NCI-H748 treated with DMSO at 0.1 percent for 48 hours (cell line): Measurements from ENCODE around the gene PRKCE.

Source experiments
- DNase-seq: peaks from one replicate; lab custom pipeline; 2025; lab: John Stamatoyannopoulos, UW

The PRKCE gene

DNA sequence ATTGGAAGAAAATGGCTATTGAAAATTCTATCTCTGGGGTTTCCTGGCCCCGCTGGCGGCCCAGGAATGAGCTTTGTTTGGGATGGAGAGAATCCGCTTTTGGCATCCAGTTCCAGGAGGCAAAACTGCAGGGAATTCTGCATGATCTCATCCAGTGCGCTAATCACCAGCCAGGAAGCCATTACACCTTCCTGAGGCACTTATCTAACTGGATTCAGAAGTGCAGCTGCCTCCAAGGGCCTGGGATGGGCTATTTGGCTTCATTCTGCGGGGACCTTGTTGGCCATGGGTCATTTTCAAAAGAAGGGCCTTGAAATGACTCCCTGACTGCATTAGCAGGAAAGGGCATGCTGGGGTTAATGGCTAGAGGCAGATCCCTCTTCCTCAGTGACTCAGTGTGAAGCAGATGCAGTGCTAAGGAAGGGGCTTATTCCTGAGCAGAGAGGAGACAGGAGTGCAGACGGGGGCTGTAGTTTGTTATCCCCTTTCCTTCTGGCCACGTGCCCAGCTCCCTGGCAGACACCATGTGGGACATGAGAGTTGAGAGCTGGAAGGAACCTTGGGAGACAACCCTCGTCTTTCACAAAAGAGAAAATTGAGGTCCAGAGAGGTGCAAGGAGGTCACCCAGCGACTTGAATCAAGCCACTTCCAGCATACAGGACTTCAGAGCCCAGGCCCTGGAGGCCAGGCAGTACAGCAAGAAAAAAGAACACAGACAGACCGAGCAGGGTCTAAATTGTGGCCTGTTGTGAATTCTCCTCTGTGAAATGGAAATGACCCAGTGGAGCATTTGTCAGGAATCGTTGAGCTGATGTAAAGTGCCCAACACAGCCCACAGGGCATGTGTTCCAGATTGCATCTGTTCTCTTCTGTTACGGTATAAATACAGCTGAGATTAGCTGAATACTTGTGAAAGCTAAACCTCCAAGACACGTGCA is 161.8 kb downstream of the PRKCE start:
- DNase-seq = no peak

DNA sequence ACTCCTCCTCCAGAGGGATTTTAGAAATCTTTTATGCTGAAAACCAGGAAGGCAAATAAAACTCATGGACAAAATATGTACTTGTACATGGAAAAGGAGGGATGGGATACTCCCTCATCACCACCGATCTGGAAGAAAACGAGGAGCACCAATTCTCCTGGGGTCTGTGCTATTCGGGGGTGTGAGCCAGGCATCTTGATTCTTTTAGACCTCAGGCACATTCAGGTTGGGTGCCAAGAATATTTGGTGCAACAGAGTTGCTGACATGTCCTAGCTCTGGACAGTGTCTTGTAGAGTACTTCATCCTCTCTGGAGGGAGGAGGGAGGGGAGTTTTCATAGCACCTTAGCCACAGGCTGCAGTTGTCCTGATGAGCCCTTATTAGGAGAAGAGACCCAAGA is 163.0 kb downstream of the PRKCE start:
- DNase-seq = no peak

DNA sequence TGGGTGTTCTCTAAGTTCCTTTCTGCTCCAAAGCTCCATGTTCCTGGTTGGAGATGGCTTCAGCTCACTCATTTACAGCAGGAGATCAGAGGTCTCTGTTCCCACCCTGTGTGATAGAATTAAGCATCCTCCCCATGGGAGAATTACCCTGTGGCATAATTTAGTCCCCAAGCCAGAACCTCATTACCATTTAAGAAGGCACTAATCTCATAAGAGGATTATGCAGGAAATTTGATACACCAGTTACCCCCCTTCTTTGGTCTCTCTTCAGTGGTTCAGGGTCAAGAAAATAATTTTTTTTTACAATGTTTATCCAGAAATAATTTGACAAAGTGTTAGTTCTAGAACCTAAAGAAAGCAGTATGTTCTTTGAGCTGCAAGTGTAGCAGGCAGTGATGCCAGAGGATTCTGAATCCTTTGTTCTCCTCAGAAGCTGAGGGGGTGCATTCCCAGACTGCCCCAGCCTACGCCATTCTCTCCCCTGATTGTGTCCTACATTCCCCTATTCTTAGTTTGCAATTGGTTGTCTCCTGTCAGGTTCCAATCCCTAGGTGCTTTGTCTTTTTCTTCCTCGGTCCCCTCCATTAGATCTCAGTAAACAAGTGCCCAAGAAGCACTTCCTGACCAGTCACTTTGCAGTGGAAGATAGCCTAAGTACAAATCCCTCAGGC is 163.6 kb downstream of the PRKCE start:
- peak; percentile 5 for DNase-seq

DNA sequence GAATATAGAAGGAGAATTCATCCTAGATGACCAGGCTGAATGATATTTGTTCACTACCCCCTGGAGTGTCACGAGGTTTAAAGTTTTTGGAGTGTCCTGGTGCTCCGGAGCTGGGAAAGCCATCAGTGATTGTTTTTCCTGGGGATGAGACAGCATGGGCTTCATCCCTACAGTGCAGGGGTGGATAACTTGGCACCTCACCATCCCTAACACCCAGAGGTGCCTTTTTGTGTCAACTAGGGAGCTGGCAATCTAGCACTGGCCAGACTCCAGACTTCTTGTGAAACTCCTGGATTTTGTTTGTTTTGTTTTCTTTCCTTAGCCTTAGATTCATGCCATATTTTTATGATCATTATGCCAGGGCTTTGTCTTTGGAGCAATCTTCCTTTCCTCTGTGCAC is 164.8 kb downstream of the PRKCE start:
- DNase-seq = no peak

DNA sequence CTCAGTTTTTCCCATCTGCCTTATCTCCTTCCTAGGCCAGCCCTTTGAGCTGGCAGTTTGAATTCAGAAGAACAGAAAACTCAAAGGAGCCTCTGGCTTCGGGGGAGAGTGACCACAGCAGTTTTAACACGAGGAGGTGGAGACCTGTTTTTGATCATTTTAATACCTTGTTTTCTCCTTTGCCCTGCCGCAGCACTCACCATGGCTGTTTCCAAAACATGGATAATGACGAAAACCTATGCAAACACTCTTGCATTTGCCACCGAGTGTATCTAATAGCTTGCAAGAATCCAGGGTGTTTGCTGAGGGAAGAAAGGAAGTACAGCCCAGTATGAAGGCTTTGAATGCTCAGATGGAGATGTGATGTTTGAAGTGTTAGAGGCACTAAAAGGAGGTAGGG is 167.1 kb downstream of the PRKCE start:
- no peak for DNase-seq

DNA sequence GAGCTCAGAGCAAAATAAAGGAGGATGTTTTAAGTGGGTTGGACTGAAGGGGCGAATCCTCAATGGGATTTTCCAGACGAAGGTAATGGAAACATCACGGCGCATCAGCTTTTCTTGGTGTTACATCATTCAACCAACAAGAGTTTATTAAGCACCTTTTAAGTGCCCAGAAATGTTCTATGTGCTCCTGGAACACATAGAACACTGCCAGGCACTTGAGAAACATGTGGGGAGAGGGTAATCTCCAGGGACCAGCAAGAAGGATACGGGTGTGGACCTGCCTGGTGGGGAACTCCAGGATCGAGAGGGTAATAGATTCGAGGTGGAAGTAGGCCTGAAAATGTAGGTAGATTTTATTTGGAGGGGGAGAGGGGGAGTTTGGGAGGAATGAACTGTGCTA is 168.6 kb downstream of the PRKCE start:
- no peak for DNase-seq

DNA sequence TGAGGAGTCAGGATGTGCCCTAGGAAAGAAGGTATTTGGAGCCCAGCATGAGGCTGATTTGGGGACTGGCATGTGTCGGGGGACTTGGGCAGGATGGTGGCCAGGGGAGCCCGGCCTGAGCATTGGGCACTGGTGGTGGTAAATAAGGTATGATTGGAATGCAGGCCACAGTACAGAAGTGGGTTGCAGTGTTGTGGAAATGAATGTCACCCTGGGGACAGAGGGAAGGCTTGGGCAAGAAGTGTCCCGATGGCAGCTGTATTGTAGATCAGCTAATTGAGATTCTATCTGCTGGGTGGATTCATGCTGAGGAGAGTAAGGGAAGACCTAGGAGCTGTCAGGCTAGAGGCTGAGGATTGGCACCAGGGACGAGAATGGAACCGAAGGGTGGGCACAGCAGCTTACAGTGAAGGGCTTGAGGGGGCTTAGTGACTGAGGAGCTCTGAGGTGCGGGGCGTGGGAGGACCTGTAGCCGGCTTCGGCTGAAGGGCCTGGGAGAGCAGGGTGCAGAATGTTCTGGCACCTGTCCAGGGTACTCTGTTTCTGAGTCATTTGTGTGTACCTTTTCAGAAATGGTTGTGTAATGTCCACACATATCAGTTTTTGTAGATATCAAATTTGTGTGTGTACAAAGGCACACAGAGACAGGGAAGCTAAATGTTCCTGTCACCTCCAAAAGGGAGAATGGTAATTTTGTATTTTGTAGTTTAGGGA is 170.2 kb downstream of the PRKCE start:
- DNase-seq = peak; percentile 35

DNA sequence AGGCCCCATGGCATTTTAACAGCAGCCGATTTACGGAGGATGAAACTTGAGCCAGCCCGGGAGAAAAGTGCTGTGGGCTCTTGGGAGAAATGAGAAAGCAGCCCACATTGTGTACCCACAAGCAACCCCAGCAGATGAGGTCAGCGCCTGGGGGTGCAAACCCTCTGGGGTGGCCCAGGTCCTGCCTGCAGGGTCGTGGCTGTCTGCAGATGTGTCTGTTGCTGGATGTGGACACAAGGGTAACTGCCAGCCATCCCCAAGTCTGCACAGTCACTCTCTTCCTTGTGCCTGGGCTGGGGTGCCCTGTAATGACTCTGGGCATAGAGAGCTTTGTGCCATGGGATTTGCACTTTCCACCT is 170.8 kb downstream of the PRKCE start:
- no peak for DNase-seq

DNA sequence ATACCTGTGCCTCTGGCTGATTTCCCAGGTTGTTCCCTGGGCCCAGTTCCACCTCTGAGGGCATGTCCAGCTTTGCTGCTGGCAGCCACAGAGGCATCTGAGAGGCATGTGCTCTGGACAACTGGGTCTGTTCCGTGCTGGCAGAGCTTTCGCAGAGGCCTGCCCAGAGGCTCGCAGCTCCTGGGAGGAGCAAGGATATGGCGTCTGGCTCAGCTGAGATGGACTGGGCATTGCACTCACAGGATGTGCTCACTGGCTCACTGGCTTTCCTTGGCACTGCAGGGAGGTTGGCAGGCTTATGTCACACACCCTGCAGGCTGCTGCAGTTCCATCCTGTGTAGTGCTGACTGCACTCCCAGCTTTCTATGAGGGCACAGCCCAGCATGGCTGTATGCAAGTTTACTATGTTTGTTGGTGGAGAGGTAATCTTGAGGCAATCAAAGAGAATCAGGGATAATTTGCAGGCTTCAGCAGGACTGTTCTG is 172.3 kb downstream of the PRKCE start:
- peak; percentile 75 for DNase-seq

DNA sequence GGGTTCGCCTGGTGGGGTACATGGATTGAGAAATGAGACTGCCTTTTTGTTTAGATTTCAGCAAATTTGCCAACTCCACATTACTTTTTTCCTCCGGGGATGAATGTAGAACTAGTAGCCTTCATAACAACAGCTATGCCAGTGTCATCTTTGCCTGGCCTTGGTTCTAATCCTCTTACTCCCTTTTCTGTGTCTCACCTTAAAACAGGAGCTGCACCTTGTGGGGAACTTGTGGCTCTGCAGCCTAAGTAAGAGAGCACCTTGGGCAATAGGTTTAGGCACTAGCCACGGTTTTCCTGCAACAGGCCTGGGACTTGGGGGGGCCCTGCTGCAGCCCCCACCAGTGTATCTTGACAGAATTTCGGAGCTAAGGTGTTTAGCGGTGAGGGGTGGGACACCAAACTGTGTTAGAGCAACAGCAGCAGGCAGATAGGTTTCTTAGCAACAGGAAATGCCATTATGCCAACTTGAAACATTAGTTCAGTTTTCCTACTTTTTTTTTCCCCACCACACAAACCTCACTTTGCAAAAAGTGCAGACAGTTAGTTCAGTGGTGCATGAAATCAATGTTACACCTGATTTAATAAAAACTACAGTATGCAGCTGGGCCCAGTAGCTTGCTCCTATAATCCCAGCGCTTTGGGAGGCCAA is 173.7 kb downstream of the PRKCE start:
- no peak for DNase-seq

DNA sequence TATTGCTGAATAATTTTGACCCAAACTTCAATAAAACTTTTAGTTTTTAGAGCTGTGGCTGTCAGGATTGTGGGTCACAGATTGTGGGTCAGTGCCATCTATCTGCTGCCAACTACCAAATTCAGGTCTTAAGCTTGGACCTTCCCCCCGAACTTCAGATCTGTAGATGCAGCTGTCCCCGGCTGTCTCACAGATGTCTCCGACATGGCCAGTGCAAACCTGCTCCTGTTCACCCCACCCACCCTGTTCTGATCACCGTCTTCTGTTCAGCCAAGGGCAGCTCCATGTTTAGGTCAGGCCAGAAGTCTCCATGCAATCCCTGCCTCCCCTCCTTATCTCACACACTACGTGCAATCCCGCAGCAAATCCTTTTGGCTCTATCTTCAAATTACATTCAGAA is 175.0 kb downstream of the PRKCE start:
- no peak for DNase-seq

DNA sequence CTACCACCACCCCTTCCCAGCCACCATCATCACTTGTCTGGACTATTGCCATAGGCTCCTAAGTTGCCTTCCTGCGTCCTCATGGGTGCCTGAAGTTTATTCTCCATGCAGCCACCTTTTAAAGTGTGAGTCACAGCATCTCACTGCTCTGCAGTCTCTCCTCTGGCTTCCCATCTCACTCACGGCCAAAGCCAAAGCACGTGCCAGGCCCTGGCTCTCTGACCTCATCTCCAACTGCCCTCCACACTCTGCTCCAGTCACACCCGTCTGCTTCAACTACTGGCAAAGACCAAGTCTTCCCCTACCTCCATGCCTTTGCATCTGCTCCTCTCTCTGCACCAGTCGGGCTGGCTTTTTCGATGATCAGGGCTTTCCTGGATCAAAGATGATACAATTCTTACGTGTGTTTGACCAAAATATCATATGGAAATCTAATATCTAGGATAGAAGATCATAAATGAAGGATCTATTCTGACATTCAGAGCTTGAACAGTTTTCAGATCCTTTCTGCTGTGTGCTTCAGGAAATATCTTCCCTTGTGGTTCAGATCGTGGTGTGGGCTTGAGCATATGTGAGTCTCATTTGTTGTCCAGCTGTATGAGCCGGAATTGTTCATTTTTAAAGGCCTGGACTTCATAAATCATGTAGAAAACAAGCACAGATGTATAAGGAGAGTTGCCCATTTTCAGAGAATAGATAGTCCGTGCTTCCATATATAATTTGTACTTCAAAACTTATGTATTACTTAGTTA is 175.6 kb downstream of the PRKCE start:
- DNase-seq = no peak

DNA sequence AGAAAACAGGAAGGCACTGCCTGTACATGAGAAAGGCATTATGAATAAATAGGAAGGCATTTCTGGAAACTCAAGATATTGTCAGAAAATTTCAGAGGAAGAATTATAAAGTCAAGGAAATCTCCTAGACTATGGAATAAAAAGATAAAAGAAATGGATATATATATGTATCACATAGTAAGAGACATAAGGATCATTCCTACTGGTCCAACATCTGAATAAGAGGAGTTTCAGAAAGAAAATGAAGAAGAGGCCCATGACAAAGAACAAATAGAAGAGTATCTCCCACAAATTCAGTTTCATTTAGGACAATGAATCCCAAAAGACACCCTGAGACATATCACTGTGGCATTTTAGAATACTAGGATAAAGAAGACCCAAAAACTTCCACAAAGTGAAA is 178.8 kb downstream of the PRKCE start:
- DNase-seq = no peak

DNA sequence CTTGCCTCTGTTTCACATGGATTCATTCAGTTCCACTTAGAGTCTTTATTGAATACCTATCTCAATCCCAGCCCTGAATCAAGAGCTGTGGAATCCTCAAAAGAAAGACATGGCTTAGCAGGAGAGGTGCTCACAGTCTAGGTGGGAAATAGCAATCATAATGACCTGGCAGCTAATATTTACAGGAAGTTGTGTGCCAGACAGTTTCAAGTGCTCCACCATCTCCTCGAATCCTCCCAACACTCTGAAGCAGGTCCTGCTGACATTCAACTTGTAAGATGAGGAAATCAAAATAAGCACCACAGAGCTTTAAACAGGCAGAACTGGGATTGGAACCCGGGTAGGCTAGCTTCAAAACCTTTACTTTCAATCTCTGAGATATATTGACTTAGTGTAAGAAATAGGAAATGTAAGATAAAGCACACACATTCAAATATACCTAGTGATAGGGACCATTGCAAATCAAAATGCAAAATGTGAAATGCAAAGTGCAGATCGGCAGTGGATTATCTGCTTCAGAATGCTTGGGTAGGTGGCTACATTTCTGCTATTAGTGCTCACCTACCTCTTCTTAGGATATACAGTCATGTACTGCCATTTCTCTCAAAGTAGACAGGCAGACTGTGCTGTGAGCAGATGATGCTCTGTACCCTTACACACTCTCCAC is 182.0 kb downstream of the PRKCE start:
- no peak for DNase-seq

DNA sequence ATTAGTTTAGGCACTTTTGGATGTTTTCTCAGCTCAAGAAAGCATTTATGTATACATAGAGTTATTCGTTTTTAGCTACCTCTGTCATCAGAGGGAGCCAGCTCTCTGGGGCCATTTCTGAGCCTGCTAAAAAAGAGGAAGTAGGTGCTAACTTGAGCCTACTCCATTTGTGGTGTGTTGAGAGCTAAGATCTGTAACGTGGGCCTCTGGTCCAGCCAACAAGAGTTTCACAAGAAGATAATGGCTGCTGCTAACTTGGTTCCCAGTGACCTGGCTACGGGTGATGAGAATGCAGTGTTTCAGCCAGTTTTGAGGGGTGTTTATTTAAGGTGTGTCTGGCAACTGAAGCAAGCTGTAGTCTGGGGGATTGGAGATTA is 182.5 kb downstream of the PRKCE start:
- no peak for DNase-seq

DNA sequence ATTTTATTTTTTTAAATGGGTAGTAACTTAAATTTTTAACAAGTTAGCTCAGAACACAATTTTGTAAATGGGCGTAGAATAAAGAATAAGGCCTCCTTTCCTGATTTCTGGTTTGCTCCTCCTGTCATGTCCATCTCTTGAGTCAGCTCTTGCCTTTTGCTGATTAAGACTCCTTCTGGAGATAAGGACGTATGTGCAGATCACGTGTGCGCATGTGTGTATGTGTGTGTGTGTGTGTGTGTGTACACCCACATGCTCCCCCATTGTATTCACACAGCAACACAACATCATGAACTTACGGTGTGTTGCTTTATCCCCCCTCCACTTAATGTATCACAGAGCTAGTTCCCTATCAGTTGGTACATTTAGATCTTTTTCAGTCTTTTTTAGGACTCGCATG is 182.9 kb downstream of the PRKCE start:
- DNase-seq = no peak

DNA sequence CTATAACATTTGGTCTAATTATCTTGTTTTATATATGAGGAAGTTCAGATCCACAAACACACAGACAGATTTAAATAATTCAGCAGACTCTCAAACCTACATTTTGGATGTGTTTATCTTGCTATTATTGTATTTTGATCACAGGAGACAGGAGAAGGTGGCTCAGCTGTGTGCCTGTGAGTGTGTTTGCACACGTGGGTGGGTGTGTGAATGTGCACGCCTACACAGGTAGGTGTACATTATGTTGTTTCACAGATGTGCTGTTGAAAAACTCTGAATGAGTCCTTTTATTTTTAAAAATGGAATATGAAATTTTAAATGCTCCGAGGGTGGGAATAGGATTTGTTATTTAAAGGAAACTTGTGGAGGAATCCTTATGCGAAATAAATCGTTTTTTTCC is 183.4 kb downstream of the PRKCE start:
- DNase-seq = no peak

DNA sequence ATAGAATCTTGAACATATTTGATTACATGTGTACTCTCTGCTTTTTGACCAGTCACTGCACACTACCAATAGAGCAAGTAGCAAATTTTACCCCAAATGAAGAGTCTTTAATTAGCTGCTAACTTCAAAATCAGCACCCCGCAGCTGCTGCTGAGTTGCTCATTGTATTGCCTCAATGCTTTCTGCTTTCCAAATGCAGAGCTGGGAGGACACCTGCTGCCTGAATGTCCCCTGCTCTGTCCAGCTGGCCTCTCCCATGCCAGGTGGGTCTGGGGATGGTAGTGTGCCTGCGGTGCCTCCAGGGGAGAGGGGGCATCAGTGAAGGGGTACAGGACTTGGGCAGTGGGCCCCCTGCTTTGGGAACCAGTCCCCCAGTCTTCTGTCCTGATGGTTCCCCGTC is 184.8 kb downstream of the PRKCE start:
- DNase-seq = no peak

DNA sequence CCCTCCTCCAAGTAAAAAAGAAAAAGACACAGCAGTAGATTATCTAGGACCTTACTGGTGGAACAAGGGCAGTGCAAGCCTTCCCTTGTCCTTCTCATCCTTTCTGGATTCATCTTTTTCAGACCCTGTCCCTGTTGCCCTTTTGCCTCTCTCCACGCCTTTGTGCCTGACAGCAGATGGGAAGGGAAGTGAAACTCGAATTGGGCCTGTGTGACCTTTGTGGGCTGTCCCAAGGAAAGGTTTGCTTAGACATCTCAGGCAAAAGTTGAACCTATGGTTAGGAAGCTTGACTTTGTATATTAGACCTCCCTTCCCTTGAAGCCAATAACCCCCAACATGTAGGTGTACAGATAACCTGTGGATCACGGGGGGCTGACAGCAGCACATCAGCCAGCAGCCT is 185.3 kb downstream of the PRKCE start:
- DNase-seq = no peak

DNA sequence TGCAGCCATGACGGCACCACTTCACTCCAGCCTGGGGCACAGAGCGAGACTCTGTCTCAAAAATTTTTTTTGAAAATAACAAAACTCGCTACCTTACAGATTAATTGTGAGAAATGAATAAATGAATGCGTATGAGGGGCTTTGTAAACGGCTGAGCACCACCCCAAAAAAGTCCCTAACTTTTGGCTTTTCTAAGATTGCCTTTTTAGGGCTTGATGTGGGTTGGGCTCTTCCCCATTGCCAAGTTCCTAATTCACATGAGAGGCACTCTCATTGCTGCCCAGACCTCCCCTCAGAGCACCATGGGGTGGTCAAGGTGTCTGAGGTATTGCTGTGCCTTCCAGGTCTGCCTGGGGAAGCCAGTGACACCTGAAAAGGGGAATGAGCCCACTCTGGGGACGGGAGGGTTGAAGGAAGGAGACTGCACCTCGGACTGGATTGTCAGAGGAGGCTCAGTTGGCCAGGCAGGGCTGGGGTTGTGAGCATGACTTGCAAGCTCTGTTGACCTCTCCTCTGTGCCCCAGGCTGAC is 186.4 kb downstream of the PRKCE start:
- no peak for DNase-seq
